H1 (cell line): ENCODE data around the gene DYNC2H1. TPM values are rescaled to one million over a fixed set of nuclear protein-coding genes. Genes with fewer than 3 reads are reported as not detected.

ENCODE experiments used
- ATF2 ChIP-seq: IDR thresholded peaks from 2 replicates; pipeline ENCODE4 v1.6.1; 2012; ENCODE audit warnings: low read length, inconsistent platforms
- SUZ12 ChIP-seq: fragments of 200-600 bp; sonication (generic); IDR thresholded peaks from 2 replicates; pipeline ENCODE4 v1.6.1; 2012; ENCODE audit warnings: mild to moderate bottlenecking, inconsistent platforms, low read length, moderate library complexity, mixed read lengths
- polyA plus RNA-seq, 7 experiments: library from polyadenylated mRNA; depleted of rRNA in 3 of 7; stranded (reverse) in 5 of 7; unstranded in 2 of 7; fragments of >200 nt in 5 of 7; fragments of 200-250 nt in 2 of 7; gene quantifications; 1 replicate in 5 of 7; 2 replicates in 1 of 7; 4 replicates in 1 of 7; pipeline versions ENCODE4 v1.2.1 to v1.2.3, GENCODE V29; 2011 to 2013; ENCODE audit warnings: missing spikeins in 2 of 7, mixed read lengths in 2 of 7
- total RNA-seq: library from RNA; stranded (reverse); fragmentation: NEBNext Ultra II Directional; extraction: Animal tissue kit (Norgen Biotek cat#: 25700); gene quantifications from 2 replicates; pipeline ENCODE4 v1.2.1, GENCODE V29; 2021

The DYNC2H1 gene
- total and polyA plus RNA-seq, 2 of the 8 experiments (the other 6 are each of a cell fraction or from before 2014, with no cell fraction given): 6.2 to 12.0 TPM

- no peak for TF ChIP-seq ATF2
- TF ChIP-seq SUZ12: no peak
Observed at GRCh38 chr11:103215812-103216211, 106.6 kb downstream of the DYNC2H1 start (continued).
